Measurements from ENCODE around the gene PHYKPL.

Gene PHYKPL

DNA sequence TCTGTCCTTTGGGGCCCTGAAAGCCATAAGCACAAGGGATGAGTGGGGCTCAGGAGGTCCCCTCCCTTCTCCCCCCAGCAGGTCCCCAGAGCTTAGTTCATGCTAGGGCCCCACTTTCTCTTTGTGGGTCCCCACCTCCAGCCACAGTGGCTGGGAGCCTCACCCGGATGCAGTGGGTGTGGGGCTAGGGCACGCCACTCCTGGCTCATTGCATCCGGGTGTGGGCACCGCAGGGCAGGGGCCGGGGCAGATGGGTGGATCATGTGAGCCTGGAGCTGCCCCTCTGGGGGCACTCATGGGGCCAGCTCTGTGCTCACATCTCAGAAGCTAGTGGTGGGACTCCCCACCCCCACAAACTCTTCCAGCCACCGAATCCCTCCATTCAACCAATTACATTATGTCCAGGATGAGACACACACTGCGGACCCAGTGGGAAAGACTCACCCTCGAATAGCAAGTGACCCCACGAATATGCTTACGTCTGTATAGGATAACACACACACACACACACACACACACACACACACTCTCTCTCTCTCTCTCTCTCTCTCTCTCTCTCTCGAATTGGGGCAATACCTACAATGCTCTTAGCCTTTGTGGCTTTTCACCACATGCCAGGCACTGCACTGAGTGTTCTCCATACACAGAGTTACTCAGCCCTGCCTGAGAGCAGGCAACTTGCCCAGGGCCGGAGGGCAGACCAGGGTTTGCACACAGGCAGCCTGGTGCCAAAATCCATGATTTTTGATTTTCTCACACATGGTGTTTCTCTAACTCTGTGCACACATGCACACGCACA is 16.8 kb upstream of the PHYKPL start:
- TF ChIP-seq GATA2 (IDR thresholded peaks at IDR 0.05; ENCODE audit: low read depth, low read length), result no peak
- TF ChIP-seq GATA3 (IDR thresholded peaks at IDR 0.05; ENCODE audit: low read depth, low read length), result no peak

DNA sequence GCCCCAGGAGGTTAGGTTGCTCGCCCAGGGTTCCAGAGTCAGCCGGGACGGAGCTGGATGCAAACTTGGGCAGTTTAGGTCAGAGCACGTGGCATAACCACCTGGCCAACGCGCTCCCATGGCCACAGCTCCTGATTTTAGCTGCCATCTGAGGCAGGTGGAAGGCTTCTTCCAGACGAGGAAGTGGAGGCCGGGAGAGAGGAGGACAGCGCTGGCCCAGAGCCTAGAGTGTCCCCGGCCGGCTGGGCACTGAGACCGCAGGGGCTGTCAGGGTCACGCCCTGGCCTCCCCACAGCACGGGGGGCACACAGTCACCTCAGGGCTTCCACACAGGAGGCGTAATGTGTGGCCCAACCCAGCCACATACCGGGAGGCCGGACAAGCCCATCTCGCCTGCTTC is 16.1 kb upstream of the PHYKPL start:
- TF ChIP-seq GATA2 (IDR thresholded peaks at IDR 0.05; ENCODE audit: low read depth, low read length) (no peak), GATA3 (IDR thresholded peaks at IDR 0.05; ENCODE audit: low read depth, low read length) (no peak)

DNA sequence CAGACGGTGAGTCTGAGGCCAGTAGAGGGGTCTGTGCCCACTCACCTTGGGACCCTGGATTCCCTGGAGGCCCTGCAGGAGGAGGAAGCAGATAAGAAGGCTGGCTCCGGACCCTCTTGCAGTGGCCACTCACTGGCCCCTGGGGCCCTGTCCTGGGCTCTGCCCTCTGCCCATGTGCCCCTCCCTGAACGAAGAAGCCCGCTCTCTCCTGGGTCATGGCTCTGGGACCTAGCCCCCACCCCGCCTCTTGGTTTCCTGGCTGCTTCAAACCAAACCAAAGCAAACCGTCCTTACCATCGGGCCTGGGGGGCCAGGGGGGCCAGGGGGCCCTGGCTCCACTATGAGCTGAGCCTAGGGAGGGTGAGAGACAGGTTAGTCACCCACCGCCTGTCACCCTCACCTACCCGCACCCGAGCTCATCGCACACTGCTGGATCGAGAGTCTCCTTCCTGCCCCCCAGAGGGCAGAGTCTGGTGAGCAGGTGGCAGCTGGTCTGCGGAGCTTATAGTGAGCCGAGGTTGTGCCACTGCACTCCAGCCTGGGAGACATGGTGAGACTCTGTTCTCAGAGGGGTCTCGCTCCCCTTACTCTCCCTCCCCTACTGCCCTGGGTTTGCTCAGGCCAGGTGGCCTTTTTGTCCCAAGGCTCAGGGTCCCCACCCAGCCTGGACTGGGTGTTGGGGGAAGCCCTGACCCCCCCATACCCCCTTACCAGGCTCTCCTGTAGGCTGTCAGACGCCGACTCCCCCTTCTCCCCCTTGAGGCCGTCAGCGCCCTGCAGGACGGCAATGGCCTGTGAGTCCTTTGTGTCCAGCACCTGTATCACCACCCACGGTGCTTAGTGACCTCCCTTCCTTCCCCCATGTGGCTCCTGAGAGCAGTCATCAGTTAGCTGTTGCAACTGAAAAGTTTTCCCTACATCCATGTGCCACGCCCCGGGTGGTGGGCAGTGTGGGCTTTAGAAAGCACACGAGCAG is 15.2 kb upstream of the PHYKPL start:
- no peak for TF ChIP-seq GATA3 (IDR thresholded peaks at IDR 0.05; ENCODE audit: low read depth, low read length)
- no peak for TF ChIP-seq GATA2 (IDR thresholded peaks at IDR 0.05; ENCODE audit: low read depth, low read length)

DNA sequence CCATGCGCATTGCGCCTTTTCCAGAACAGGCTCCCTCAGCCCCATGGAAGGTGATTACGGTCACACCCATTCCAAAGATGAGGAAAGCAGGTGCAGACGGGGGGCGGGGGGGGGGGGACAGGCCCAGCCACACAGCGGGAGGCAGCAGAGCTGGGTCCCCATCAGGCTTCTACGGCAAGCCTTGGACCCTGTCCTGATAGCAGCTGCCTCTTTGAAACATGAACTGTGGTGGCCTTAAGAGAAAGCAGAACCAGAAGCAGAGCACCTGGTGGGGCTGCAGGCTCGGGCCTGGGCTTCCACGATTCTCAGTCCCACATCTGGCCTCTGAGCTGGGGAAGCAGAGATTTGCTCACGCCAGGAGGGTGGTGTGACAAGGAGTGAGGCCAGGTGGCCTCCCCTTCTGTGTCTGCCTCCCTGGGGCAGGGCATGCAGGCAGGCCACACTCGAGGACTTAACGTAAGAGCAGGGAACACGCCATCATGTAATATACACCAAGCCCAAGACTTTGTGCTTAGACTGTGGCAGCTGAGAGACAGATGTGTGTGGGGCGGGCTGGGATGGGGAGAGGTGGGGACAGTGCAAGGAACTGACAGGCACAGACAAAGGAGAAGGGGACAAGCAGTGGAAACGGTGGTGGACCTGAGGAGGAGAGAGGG is 14.2 kb upstream of the PHYKPL start:
- TF ChIP-seq GATA2 (IDR thresholded peaks at IDR 0.05; ENCODE audit: low read depth, low read length), result no peak
- TF ChIP-seq GATA3 (IDR thresholded peaks at IDR 0.05; ENCODE audit: low read depth, low read length), result no peak

DNA sequence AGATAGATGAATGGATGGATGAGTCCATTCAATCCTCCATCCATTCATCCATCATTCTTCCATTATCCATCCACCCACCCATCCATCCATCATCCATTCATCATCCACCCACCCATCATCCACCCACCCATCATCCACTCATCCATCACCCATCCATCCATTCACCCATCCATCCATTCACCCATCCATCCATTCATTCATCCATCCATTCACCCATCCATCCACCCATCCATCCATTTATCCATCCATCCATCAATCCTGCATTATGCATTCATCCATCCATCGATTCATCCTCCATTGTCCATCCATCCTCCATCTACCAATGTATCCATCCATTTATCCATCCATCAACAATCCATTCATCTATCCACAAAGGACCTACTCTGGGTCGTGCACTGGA is 12.8 kb upstream of the PHYKPL start:
- TF ChIP-seq GATA3 (IDR thresholded peaks at IDR 0.05; ENCODE audit: low read depth, low read length) (no peak), GATA2 (IDR thresholded peaks at IDR 0.05; ENCODE audit: low read depth, low read length) (no peak)

DNA sequence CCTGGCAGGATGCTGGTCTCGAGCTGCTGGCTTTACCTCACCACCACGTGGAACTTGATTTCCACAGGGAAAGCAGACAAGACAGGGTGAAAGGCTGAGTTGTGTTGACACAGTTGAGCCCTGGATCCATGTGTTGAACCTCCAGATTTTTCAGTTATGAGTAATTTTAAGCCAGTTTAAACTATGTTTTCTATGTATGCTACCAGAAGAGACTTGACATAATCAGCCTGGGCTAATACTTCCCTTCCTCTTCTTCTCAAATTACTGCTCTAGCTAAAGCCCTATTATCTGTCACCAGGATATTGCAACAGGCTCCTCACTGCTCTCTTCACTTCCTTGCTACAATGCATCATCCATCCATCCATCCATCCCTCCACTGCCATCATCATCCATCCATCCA is 12.0 kb upstream of the PHYKPL start:
- TF ChIP-seq GATA2 (IDR thresholded peaks at IDR 0.05; ENCODE audit: low read depth, low read length) (no peak), GATA3 (IDR thresholded peaks at IDR 0.05; ENCODE audit: low read depth, low read length) (no peak)

DNA sequence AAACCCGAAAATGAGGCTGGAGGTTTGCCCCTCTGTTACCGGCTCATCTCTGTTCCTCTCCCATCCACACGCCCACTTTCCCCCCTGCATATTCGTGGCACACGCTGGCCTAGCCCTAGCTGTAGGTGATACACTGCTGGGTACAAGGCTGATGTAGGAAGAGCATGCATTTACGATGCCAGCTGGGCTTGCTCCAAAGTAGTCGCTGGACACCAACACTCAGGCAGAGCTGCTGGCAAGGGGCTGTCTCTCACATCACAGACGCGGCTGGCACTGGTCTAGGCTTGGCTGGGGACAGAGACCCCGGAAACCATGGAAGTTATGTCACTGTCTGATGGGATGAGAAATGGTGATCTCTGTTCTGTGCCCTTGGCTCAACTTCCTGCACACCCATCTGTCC is 9.8 kb upstream of the PHYKPL start:
- TF ChIP-seq GATA3 (IDR thresholded peaks at IDR 0.05; ENCODE audit: low read depth, low read length), result no peak
- no peak for TF ChIP-seq GATA2 (IDR thresholded peaks at IDR 0.05; ENCODE audit: low read depth, low read length)

DNA sequence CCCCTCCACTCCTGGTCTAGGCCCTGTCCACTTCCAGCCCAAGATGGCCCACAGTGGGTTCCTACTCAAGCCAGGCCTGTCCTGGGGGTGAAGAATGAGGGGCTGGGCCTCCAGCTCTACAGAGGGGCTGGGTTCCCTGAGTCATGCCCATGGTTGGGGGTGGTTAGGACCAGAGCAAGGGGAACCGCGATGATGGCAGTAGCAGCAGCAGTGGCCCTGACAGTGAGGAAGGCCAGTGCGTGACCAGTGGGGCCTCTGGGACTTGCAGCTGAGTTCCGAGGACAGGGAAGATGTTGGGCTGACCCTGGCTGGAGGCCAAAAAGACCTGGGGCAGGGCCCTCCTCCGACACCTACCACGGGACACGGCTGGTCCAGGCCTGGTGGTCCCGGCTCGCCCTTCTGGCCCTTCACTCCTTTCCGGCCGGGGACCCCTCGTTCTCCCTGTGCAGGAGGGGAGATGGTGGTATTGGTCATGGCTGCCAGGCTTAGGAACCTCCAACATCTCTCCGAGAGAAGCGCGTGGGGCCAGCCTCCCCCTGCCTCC is 9.2 kb upstream of the PHYKPL start:
- TF ChIP-seq GATA3 (IDR thresholded peaks at IDR 0.05; ENCODE audit: low read depth, low read length), result no peak
- TF ChIP-seq GATA2 (IDR thresholded peaks at IDR 0.05; ENCODE audit: low read depth, low read length), result no peak

DNA sequence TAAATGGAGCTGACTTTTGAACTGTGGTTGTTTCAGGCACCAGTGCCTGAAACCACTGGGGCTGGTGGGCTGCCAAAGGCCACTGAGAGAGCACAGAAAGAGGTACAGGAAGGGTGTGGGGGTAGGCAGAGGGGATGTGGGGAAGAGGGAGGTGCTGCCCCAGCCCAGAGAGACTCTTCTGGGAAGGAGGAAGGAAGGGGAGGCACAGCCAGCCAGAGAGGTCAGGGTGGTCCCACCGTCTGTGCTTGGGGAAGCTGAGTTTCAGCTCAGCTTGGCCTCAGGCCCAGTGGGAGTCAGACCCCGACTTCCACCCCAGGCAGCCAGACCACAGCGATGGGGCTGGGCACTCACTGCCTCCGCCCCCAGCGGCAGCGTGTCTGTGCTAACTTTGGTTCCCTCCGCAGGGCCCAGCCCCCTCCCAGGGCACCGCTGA is 8.6 kb upstream of the PHYKPL start:
- no peak for TF ChIP-seq GATA2 (IDR thresholded peaks at IDR 0.05; ENCODE audit: low read depth, low read length)
- no peak for TF ChIP-seq GATA3 (IDR thresholded peaks at IDR 0.05; ENCODE audit: low read depth, low read length)

DNA sequence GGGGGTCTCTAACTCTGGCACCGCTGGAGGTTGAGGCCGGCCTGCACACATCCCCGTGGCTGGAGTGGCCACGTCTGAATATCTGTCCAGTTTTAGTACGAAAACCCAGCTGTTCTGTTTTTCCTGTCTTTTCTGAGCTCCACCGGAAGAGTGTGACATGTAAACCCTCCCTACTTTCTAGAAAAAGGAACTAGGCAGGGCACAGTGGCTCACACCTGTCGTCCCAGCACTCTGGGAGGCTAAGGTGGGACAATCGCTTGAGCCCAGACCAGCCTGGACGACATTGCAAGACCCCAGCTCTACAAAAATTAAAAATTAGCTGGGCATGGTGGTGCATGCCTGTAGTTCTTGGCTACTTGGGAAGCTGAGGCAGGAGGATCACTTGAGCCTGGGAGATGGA is 8.2 kb upstream of the PHYKPL start:
- no peak for TF ChIP-seq GATA2 (IDR thresholded peaks at IDR 0.05; ENCODE audit: low read depth, low read length)
- no peak for TF ChIP-seq GATA3 (IDR thresholded peaks at IDR 0.05; ENCODE audit: low read depth, low read length)

DNA sequence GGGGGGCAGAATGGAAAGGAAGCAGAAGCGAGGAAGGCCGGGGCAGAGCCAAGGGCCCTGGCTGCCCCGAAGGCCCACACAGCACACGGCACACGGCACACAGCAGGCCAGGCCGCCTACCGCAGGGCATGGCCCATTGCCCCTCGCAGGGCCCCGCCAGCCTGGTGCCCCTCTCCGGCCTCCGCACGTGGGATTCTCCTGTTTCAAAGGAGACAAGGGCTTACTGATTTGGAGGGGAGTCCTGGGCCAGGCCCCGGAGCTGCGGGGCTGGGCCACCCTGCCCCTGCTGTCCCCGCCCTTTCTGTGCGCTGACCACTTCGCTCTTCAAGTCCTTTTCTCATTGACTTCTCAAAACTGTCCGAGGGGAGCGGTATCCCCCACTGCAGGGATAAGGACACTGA is 7.7 kb upstream of the PHYKPL start:
- no peak for TF ChIP-seq GATA3 (IDR thresholded peaks at IDR 0.05; ENCODE audit: low read depth, low read length)

DNA sequence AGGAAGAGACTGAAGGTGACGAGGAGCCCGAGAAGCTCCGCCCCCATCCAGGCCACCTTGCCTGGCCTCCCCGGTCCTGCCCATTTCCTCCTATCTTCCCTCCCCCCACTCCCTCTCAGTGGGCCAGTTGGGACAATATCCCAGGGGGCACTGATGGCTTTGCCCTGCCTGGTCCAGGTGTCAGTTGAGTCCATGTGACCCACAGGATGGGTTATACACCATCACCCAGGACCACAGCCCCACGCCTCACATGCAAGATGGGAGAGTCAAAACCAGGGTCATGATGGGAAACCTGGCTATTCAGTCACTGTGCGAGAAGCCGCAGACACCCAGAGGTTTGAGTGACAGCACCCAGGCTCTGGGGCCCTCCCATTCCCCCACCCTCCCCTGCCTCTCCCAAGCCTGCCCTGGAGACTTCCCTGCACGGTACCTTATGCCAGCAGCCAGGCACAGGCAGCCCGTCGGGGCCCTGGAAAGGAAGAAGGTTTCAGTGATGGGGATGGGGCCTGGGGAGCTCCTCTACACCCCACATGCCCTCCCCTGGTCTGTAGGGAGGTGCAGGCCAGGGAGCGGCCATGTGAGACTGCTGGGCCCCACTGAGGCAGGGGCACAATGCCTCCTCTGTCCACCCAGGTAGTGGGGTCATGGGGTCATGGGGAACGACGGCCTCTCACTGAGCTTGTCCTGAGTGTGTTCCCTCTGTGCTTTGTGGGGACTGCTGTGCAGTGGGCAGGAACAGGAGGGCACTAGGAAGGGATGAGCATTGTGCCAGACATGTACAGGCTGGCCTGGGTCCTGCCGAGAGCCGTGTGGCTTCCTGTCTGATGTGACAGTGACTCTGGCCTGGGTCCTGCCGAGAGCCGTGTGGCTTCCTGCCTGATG is 6.3 kb upstream of the PHYKPL start:
- no peak for TF ChIP-seq GATA2 (IDR thresholded peaks at IDR 0.05; ENCODE audit: low read depth, low read length)
- no peak for TF ChIP-seq GATA3 (IDR thresholded peaks at IDR 0.05; ENCODE audit: low read depth, low read length)

DNA sequence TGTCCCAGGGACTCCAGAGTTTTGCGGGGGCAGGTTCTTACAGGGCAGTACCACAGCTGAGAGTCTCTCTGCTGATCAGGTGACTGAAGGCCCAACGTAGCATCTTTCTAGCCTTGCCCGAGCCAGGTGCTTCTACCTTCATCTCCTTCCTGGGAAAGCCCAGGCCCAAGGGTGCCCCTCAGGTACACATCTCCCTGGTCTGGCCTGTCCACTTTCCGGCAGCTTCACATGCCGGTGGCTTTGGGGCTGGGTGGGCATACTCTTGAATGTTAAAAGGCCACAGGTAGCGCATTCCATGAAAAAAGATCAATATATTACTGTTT is 5.7 kb upstream of the PHYKPL start:
- TF ChIP-seq GATA2 (IDR thresholded peaks at IDR 0.05; ENCODE audit: low read depth, low read length) (no peak), GATA3 (IDR thresholded peaks at IDR 0.05; ENCODE audit: low read depth, low read length) (no peak)

All from SH-SY5Y (cell line).